Panc1 (cell line): ENCODE data around the gene PLXNC1. TPM values are rescaled to one million over a fixed set of nuclear protein-coding genes. Genes with fewer than 3 reads are reported as not detected.

Experiments used
- ATAC-seq: fragments of 200-7000 bp; cut with Tn5 transposase; 2 replicates; pipeline ENCODE4 v1.9.1; 2020; ENCODE audit warnings: mild to moderate bottlenecking, moderate library complexity
- BruUV-seq: library from RNA; stranded (reverse); fragments of 400-500 nt; replicated peaks from 2 replicates; lab custom pipeline; 2021; lab: Mats Ljungman, UMichigan
- CTCF ChIA-PET: fragments of 300-600 bp; sonication (Branson Sonifier 250); formaldehyde crosslinking; loops from one replicate; lab custom pipeline; 2022; ENCODE audit warnings: antibody characterized with exemption; lab: Charles Lee
- POLR2A ChIA-PET: fragments of 300-600 bp; sonication (Branson Sonifier 250); formaldehyde crosslinking; loops from one replicate; lab custom pipeline; 2022; ENCODE audit warnings: antibody characterized with exemption; lab: Charles Lee
- DNase-seq: peaks from one replicate; pipeline ENCODE4 v3.0.0-alpha.2; 2010; ENCODE audit warnings: low read depth, low spot score
- H3K27ac ChIP-seq: 2 replicates; pipeline ENCODE4 v1.5.1; 2011; ENCODE audit warnings: mild to moderate bottlenecking, low read length, inconsistent platforms
- H3K27me3 ChIP-seq: fragments of 200-500 bp; sonication (Bioruptor generic); 2 replicates; pipeline ENCODE4 v1.6.0; 2014; ENCODE audit warnings: low read length, inconsistent platforms; ENCODE audit not compliant: control insufficient read depth, insufficient read depth
- H3K36me3 ChIP-seq: fragments of 200-500 bp; sonication (Bioruptor generic); 2 replicates; pipeline ENCODE4 v1.5.1; 2014; ENCODE audit warnings: inconsistent platforms, mild to moderate bottlenecking, low read length, moderate library complexity; ENCODE audit not compliant: control insufficient read depth, insufficient read depth
- H3K4me1 ChIP-seq: 2 replicates; pipeline ENCODE4 v1.5.1; 2011; ENCODE audit warnings: inconsistent platforms, mild to moderate bottlenecking, low read length, moderate library complexity; ENCODE audit not compliant: control insufficient read depth, insufficient read depth
- H3K4me3 ChIP-seq, 2 experiments: 2 replicates each; pipeline ENCODE4 v1.5.1; 2011 to 2012; ENCODE audit warnings: low read depth in 2 of 2, low read length in 2 of 2, mild to moderate bottlenecking in 2 of 2, inconsistent platforms in 1 of 2, moderate library complexity in 1 of 2
- H3K9me3 ChIP-seq: fragments of 200-500 bp; sonication (Bioruptor generic); 2 replicates; pipeline ENCODE4 v1.5.1; 2014; ENCODE audit warnings: low read depth, mild to moderate bottlenecking, inconsistent platforms, low read length, moderate library complexity; ENCODE audit not compliant: control insufficient read depth, insufficient read depth
- POLR2AphosphoS5 ChIP-seq: IDR thresholded peaks from 2 replicates; pipeline ENCODE4 v1.6.1; 2012; ENCODE audit warnings: mild to moderate bottlenecking, low read depth, low read length, moderate library complexity
- SIN3A ChIP-seq: IDR thresholded peaks from 2 replicates; pipeline ENCODE4 v1.6.1; 2012; ENCODE audit warnings: low read depth, mild to moderate bottlenecking, low read length, moderate library complexity, borderline replicate concordance; ENCODE audit not compliant: insufficient read depth
- TCF7L2 ChIP-seq: IDR thresholded peaks from 2 replicates; pipeline ENCODE4 v1.6.1; 2011; ENCODE audit warnings: mild to moderate bottlenecking, low read depth, low read length, inconsistent platforms
- in situ Hi-C: cut with HindIII; loops from 2 replicates; pipeline ENCODE4 v1.10.0; 2016; ENCODE audit warnings: low sequenced_read_pairs, low pct_unique_long_range_greater_than_20kb
- intact Hi-C: fragments of 100-400 bp; cut with micrococcal nuclease; formaldehyde crosslinking; loops from one replicate; pipeline ENCODE4 v1.10.0; 2022; ENCODE audit not compliant: unreplicated experiment
- total RNA-seq: library from RNA; stranded (reverse); gene quantifications from one replicate; pipeline ENCODE4 v1.2.1, GENCODE V29; 2021; ENCODE audit not compliant: unreplicated experiment
- TF ChIP-seq, protein P1 (sequence below), 2 experiments: IDR thresholded peaks; 2 replicates each; pipeline ENCODE4 v1.6.1; 2011 to 2012; ENCODE audit warnings: low read depth in 2 of 2, control low read depth in 1 of 2, low read length in 1 of 2, mild to moderate bottlenecking in 1 of 2, moderate library complexity in 1 of 2; ENCODE audit not compliant: insufficient read depth in 1 of 2
- TF ChIP-seq, protein P2 (sequence below): fragments of 450-650 bp; IDR thresholded peaks from 2 replicates; pipeline ENCODE4 v1.5.1; 2017; ENCODE audit warnings: mild to moderate bottlenecking

PLXNC1 gene
- total RNA-seq, 1 experiment from 2014 or later, result 0.57 TPM

DNA sequence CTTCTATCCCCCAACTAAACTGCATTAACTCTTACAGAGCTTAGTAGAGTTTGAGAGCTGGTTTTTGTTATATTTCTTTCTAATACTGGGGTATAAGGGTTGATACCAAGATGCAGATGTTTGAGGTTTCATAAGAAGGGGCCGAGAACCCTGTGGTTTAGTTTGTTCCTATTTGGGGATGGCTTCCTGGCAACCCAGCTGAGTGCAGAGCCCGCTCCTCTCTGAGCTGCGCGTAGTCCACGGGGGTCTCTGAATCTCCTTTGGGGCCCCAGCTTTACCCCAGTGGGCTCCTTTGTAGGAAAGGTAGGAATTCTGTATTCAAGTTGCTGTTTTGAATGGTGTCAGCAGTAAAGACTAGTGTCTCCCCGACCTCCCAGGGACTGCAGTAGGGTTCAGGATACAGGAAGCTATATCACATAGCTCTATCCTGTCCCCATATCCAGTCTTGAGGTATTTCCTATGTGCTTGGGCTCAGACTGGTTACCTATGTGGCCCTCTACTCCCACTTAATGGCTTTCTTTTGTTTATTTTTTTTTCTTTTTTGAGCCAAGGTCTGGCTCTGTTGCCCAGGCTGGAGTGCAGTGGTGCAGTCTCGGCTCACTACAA, 25.4 kb downstream of the PLXNC1 start:
- ChIA-PET POLR2A (no interaction called here), CTCF (no interaction called here)
- TF ChIP-seq POLR2AphosphoS5, result no peak
- TF ChIP-seq, protein P1, sequence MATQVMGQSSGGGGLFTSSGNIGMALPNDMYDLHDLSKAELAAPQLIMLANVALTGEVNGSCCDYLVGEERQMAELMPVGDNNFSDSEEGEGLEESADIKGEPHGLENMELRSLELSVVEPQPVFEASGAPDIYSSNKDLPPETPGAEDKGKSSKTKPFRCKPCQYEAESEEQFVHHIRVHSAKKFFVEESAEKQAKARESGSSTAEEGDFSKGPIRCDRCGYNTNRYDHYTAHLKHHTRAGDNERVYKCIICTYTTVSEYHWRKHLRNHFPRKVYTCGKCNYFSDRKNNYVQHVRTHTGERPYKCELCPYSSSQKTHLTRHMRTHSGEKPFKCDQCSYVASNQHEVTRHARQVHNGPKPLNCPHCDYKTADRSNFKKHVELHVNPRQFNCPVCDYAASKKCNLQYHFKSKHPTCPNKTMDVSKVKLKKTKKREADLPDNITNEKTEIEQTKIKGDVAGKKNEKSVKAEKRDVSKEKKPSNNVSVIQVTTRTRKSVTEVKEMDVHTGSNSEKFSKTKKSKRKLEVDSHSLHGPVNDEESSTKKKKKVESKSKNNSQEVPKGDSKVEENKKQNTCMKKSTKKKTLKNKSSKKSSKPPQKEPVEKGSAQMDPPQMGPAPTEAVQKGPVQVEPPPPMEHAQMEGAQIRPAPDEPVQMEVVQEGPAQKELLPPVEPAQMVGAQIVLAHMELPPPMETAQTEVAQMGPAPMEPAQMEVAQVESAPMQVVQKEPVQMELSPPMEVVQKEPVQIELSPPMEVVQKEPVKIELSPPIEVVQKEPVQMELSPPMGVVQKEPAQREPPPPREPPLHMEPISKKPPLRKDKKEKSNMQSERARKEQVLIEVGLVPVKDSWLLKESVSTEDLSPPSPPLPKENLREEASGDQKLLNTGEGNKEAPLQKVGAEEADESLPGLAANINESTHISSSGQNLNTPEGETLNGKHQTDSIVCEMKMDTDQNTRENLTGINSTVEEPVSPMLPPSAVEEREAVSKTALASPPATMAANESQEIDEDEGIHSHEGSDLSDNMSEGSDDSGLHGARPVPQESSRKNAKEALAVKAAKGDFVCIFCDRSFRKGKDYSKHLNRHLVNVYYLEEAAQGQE (IDR thresholded peaks at IDR 0.05; ENCODE audit: insufficient read depth in 1 of 2, low read depth in 2 of 2, low read length in 1 of 2), result no peak
- TF ChIP-seq, protein P2, sequence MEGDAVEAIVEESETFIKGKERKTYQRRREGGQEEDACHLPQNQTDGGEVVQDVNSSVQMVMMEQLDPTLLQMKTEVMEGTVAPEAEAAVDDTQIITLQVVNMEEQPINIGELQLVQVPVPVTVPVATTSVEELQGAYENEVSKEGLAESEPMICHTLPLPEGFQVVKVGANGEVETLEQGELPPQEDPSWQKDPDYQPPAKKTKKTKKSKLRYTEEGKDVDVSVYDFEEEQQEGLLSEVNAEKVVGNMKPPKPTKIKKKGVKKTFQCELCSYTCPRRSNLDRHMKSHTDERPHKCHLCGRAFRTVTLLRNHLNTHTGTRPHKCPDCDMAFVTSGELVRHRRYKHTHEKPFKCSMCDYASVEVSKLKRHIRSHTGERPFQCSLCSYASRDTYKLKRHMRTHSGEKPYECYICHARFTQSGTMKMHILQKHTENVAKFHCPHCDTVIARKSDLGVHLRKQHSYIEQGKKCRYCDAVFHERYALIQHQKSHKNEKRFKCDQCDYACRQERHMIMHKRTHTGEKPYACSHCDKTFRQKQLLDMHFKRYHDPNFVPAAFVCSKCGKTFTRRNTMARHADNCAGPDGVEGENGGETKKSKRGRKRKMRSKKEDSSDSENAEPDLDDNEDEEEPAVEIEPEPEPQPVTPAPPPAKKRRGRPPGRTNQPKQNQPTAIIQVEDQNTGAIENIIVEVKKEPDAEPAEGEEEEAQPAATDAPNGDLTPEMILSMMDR, result no peak
- TF ChIP-seq TCF7L2, result no peak
- TF ChIP-seq SIN3A, result no peak
- intact Hi-C loops (no loop called here), in situ Hi-C loops (no loop called here)
- Histone ChIP-seq H3K4me3 (no peak overlapping the region), H3K4me1 (no peaks in the 10 kb centered on the region), H3K27ac (no peak overlapping the region), H3K36me3 (no peaks in the 10 kb centered on the region), H3K27me3 (peaks cover 37% of the 10 kb centered on the region), H3K9me3 (no peaks in the 10 kb centered on the region)
- no peak for DNase-seq
- BruUV-seq, result no TSS peak
- ATAC-seq, result no peak

GRCh38 chr12:94174576-94174975, 26.2 kb downstream of the PLXNC1 start:
- H3K4me3 ChIP-seq, result no peak overlapping the region
- no peaks in the 10 kb centered on the region for H3K9me3 ChIP-seq
- no peaks in the 10 kb centered on the region for H3K4me1 ChIP-seq
- H3K36me3 ChIP-seq, result no peaks in the 10 kb centered on the region
- H3K27ac ChIP-seq, result no peak overlapping the region
- intact Hi-C loops, result no loop called here
- POLR2A ChIA-PET, result no interaction called here
- DNase-seq (no peak), ATAC-seq (no peak)
- H3K27me3 ChIP-seq, result peaks cover 34% of the 10 kb centered on the region
- TF ChIP-seq, protein P1 (IDR thresholded peaks at IDR 0.05; ENCODE audit: insufficient read depth in 1 of 2, low read depth in 2 of 2, low read length in 1 of 2), result no peak
- TF ChIP-seq SIN3A, result no peak
- no peak for TF ChIP-seq POLR2AphosphoS5
- no peak for TF ChIP-seq TCF7L2
- TF ChIP-seq, protein P2, result no peak
- in situ Hi-C loops, result no loop called here
- CTCF ChIA-PET, result no interaction called here
- no TSS peak for BruUV-seq
